SU-DHL-6 (cell line): ENCODE measurements around the gene MYCBP.

Experiments
- EZH2phosphoT487 ChIP-seq: fragments of 200-600 bp; sonication (generic), shearing (Covaris generic); conservative IDR thresholded peaks from 2 replicates; pipeline ENCODE4 v1.6.1; 2018; ENCODE audit warnings: mild to moderate bottlenecking, antibody characterized with exemption, low read length, moderate library complexity, mixed read lengths
- TF ChIP-seq, protein P1 (sequence below): fragments of 200-600 bp; sonication (generic); IDR thresholded peaks from one replicate; pipeline ENCODE4 v1.5.1; 2017; ENCODE audit warnings: antibody characterized with exemption, mild to moderate bottlenecking, low read length, moderate library complexity; ENCODE audit not compliant: insufficient read depth, poor library complexity, severe bottlenecking

DNA sequence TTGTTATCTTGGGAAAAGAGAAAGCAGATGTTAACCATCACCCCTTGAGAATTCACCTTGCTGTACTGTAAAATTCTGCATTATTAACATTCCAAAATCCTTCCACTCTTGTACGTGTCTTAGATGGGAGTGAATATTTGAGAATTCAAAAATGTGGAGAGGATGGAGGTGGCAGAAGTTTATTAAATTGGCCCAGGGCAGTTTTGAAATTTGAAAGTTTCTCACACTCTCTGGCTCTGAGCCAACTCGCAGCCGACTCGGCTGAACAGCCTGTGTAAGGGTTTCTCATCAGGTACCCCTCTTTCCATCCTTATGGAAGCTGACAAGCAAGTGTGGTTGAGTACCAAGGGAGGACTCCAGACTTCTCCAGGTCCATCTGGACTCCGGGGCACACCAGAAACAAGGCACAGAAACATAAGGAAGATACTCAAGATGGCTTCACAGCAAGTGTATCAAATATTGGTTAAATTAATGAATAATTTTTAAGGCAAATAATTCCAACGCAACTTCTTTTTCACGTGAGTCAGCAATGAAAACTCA is 58.6 kb downstream of the MYCBP start:
- no peak for TF ChIP-seq EZH2phosphoT487
- TF ChIP-seq, protein P1, sequence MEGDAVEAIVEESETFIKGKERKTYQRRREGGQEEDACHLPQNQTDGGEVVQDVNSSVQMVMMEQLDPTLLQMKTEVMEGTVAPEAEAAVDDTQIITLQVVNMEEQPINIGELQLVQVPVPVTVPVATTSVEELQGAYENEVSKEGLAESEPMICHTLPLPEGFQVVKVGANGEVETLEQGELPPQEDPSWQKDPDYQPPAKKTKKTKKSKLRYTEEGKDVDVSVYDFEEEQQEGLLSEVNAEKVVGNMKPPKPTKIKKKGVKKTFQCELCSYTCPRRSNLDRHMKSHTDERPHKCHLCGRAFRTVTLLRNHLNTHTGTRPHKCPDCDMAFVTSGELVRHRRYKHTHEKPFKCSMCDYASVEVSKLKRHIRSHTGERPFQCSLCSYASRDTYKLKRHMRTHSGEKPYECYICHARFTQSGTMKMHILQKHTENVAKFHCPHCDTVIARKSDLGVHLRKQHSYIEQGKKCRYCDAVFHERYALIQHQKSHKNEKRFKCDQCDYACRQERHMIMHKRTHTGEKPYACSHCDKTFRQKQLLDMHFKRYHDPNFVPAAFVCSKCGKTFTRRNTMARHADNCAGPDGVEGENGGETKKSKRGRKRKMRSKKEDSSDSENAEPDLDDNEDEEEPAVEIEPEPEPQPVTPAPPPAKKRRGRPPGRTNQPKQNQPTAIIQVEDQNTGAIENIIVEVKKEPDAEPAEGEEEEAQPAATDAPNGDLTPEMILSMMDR: no peak
